ENCODE measurements around the gene TEP1. TPM values are rescaled to one million over a fixed set of nuclear protein-coding genes. Genes with fewer than 3 reads are reported as not detected.
A peak's percentile ranks its signal among the peaks of the same experiment; 100 is the strongest.

Gene TEP1
- total and polyA plus RNA-seq, 10 of the 15 experiments (the other 5 are each of a cell fraction or from before 2014, with no cell fraction given), result 3.3 to 29.7 (median 16.8) TPM

DNA sequence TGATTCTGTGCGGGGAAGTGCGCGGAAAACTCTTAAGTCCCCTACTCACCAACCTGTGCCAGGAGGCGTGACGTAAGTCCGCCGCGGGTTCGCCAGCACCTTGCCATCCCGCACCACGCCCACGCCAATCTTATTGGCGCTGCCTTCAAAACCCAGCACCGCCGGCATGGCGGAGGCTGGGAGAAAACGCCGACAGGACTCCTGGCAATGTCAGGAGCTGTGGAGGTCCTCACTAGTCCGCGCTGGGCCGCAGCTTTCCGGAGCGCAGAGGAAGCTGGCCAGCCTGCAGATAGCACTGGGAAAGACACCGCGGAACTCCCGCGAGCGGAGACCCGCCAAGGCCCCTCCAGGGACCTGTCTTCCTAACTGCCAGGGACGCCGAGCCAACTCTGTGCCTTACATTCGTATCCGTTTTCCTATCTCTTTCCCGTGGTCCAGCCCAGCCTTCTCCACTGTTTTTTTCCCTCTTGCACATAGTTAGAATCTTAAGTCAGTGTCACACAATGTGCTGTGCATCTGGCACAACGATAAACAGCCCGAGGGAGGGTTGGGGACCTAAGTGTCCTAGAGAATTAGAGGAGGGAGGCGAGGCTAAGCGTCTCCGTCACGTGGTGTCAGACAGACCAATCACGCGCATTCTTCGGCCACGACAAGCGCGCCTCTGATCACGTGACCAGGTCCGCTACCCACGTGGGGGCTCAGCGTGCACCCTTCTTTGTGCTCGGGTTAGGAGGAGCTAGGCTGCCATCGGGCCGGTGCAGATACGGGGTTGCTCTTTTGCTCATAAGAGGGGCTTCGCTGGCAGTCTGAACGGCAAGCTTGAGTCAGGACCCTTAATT, 41.4 kb upstream of the TEP1 start, which contains the start of the genes APEX1 and OSGEP (continued):
- TF ChIP-seq, protein P1, sequence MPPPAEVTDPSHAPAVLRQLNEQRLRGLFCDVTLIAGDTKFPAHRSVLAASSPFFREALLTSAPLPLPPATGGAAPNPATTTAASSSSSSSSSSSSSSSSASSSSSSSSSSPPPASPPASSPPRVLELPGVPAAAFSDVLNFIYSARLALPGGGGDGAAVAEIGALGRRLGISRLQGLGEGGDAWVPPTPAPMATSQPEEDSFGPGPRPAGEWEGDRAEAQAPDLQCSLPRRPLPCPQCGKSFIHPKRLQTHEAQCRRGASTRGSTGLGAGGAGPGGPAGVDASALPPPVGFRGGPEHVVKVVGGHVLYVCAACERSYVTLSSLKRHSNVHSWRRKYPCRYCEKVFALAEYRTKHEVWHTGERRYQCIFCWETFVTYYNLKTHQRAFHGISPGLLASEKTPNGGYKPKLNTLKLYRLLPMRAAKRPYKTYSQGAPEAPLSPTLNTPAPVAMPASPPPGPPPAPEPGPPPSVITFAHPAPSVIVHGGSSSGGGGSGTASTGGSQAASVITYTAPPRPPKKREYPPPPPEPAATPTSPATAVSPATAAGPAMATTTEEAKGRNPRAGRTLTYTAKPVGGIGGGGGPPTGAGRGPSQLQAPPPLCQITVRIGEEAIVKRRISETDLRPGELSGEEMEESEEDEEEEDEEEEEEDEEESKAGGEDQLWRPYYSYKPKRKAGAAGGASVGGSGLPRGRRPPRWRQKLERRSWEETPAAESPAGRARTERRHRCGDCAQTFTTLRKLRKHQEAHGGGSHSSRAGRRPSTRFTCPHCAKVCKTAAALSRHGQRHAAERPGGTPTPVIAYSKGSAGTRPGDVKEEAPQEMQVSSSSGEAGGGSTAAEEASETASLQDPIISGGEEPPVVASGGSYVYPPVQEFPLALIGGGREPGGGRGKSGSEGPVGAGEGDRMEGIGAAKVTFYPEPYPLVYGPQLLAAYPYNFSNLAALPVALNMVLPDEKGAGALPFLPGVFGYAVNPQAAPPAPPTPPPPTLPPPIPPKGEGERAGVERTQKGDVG (CRISPR knock-in tag; IDR thresholded peaks at IDR 0.05), result peak; percentile 97
- TF ChIP-seq HDGF (IDR thresholded peaks at IDR 0.05), result peak; percentile 67; the same call in 1 of the 2 replicates
- peak; percentile 86 for TF ChIP-seq TAF1 (IDR thresholded peaks at IDR 0.05; ENCODE audit: borderline replicate concordance, low read depth, low read length)
- no peak for TF ChIP-seq STAT3 (IDR thresholded peaks at IDR 0.05; ENCODE audit: low read depth, low read length)
- peak; percentile 99 for TF ChIP-seq RELA (IDR thresholded peaks at IDR 0.05; ENCODE audit: borderline replicate concordance, partially characterized antibody)
- 0 out of 2 replicates have a peak, but pooled peaks have one; percentile 41 for TF ChIP-seq RB1 (IDR thresholded peaks at IDR 0.05; ENCODE audit: borderline replicate concordance)
- TF ChIP-seq, protein P2, sequence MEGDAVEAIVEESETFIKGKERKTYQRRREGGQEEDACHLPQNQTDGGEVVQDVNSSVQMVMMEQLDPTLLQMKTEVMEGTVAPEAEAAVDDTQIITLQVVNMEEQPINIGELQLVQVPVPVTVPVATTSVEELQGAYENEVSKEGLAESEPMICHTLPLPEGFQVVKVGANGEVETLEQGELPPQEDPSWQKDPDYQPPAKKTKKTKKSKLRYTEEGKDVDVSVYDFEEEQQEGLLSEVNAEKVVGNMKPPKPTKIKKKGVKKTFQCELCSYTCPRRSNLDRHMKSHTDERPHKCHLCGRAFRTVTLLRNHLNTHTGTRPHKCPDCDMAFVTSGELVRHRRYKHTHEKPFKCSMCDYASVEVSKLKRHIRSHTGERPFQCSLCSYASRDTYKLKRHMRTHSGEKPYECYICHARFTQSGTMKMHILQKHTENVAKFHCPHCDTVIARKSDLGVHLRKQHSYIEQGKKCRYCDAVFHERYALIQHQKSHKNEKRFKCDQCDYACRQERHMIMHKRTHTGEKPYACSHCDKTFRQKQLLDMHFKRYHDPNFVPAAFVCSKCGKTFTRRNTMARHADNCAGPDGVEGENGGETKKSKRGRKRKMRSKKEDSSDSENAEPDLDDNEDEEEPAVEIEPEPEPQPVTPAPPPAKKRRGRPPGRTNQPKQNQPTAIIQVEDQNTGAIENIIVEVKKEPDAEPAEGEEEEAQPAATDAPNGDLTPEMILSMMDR (IDR thresholded peaks at IDR 0.05 in 2 of 3, conservative IDR thresholded peaks at IDR 0.05 in 1 of 3; ENCODE audit: control insufficient read depth in 2 of 3, extremely low read depth in 1 of 3, insufficient read depth in 1 of 3, low read depth in 3 of 3, low read length in 3 of 3), result no peak
- TF ChIP-seq, protein P3, sequence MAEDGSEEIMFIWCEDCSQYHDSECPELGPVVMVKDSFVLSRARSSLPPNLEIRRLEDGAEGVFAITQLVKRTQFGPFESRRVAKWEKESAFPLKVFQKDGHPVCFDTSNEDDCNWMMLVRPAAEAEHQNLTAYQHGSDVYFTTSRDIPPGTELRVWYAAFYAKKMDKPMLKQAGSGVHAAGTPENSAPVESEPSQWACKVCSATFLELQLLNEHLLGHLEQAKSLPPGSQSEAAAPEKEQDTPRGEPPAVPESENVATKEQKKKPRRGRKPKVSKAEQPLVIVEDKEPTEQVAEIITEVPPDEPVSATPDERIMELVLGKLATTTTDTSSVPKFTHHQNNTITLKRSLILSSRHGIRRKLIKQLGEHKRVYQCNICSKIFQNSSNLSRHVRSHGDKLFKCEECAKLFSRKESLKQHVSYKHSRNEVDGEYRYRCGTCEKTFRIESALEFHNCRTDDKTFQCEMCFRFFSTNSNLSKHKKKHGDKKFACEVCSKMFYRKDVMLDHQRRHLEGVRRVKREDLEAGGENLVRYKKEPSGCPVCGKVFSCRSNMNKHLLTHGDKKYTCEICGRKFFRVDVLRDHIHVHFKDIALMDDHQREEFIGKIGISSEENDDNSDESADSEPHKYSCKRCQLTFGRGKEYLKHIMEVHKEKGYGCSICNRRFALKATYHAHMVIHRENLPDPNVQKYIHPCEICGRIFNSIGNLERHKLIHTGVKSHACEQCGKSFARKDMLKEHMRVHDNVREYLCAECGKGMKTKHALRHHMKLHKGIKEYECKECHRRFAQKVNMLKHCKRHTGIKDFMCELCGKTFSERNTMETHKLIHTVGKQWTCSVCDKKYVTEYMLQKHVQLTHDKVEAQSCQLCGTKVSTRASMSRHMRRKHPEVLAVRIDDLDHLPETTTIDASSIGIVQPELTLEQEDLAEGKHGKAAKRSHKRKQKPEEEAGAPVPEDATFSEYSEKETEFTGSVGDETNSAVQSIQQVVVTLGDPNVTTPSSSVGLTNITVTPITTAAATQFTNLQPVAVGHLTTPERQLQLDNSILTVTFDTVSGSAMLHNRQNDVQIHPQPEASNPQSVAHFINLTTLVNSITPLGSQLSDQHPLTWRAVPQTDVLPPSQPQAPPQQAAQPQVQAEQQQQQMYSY (CRISPR knock-in tag; IDR thresholded peaks at IDR 0.05), result peak; percentile 97
- TF ChIP-seq, protein P4, sequence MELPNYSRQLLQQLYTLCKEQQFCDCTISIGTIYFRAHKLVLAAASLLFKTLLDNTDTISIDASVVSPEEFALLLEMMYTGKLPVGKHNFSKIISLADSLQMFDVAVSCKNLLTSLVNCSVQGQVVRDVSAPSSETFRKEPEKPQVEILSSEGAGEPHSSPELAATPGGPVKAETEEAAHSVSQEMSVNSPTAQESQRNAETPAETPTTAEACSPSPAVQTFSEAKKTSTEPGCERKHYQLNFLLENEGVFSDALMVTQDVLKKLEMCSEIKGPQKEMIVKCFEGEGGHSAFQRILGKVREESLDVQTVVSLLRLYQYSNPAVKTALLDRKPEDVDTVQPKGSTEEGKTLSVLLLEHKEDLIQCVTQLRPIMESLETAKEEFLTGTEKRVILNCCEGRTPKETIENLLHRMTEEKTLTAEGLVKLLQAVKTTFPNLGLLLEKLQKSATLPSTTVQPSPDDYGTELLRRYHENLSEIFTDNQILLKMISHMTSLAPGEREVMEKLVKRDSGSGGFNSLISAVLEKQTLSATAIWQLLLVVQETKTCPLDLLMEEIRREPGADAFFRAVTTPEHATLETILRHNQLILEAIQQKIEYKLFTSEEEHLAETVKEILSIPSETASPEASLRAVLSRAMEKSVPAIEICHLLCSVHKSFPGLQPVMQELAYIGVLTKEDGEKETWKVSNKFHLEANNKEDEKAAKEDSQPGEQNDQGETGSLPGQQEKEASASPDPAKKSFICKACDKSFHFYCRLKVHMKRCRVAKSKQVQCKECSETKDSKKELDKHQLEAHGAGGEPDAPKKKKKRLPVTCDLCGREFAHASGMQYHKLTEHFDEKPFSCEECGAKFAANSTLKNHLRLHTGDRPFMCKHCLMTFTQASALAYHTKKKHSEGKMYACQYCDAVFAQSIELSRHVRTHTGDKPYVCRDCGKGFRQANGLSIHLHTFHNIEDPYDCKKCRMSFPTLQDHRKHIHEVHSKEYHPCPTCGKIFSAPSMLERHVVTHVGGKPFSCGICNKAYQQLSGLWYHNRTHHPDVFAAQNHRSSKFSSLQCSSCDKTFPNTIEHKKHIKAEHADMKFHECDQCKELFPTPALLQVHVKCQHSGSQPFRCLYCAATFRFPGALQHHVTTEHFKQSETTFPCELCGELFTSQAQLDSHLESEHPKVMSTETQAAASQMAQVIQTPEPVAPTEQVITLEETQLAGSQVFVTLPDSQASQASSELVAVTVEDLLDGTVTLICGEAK (IDR thresholded peaks at IDR 0.05; ENCODE audit: borderline replicate concordance), result peak; percentile 75; the same call in 1 of the 2 replicates
- TF ChIP-seq, protein P5, sequence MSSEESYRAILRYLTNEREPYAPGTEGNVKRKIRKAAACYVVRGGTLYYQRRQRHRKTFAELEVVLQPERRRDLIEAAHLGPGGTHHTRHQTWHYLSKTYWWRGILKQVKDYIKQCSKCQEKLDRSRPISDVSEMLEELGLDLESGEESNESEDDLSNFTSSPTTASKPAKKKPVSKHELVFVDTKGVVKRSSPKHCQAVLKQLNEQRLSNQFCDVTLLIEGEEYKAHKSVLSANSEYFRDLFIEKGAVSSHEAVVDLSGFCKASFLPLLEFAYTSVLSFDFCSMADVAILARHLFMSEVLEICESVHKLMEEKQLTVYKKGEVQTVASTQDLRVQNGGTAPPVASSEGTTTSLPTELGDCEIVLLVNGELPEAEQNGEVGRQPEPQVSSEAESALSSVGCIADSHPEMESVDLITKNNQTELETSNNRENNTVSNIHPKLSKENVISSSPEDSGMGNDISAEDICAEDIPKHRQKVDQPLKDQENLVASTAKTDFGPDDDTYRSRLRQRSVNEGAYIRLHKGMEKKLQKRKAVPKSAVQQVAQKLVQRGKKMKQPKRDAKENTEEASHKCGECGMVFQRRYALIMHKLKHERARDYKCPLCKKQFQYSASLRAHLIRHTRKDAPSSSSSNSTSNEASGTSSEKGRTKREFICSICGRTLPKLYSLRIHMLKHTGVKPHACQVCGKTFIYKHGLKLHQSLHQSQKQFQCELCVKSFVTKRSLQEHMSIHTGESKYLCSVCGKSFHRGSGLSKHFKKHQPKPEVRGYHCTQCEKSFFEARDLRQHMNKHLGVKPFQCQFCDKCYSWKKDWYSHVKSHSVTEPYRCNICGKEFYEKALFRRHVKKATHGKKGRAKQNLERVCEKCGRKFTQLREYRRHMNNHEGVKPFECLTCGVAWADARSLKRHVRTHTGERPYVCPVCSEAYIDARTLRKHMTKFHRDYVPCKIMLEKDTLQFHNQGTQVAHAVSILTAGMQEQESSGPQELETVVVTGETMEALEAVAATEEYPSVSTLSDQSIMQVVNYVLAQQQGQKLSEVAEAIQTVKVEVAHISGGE (CRISPR knock-in tag; IDR thresholded peaks at IDR 0.05), result peak; percentile 83
